GM10248 (cell line): ENCODE data around the gene PLCD1.
"Not testable (repeated sequence)": the region's sequence is repeated elsewhere in the genome, so short reads cannot be mapped to it uniquely, and the experiment has no call there.

ENCODE experiments used
- CTCF ChIA-PET: fragments of 300-600 bp; sonication (Branson Sonifier 250); formaldehyde crosslinking; extraction: SDS; loops from one replicate; lab custom pipeline; 2021; ENCODE audit warnings: antibody characterized with exemption; lab: Yijun Ruan, JAX
- POLR2A ChIA-PET: fragments of 350-650 bp; sonication (Branson Sonifier 250); formaldehyde crosslinking; extraction: SDS; loops from one replicate; lab custom pipeline; 2020; ENCODE audit warnings: antibody characterized with exemption; lab: Yijun Ruan, JAX
- DNase-seq: peaks from one replicate; pipeline ENCODE4 v3.0.0; 2012; ENCODE audit errors: extremely low spot score
- TF ChIP-seq, protein P1 (sequence below): IDR thresholded peaks from 2 replicates; pipeline ENCODE4 v1.5.1; 2012; ENCODE audit warnings: mild to moderate bottlenecking, low read depth; ENCODE audit errors: extremely low read depth, missing control alignments, control extremely low read depth

PLCD1 gene

DNA sequence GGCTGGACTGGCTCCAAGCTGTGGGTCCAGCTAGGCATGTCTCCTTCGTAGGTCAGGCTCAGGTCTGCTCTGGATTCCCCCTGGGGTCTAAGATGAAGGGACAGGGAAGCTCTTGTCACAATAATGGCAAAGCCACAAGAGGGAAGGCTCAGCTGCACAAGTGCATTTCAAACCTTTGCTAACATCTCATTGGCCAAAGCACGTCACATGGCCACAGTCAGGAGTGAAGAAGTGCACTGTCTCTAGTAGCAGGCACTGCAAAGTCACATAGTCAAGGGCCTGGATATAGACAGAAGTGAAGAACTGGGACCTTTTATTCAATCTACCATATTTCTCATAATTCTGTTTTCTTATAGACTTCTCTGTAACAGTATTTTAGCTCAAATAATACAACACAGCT, 29.7 kb upstream of the PLCD1 start:
- ChIA-PET POLR2A (no interaction called here), CTCF (no interaction called here)
- TF ChIP-seq, protein P1, sequence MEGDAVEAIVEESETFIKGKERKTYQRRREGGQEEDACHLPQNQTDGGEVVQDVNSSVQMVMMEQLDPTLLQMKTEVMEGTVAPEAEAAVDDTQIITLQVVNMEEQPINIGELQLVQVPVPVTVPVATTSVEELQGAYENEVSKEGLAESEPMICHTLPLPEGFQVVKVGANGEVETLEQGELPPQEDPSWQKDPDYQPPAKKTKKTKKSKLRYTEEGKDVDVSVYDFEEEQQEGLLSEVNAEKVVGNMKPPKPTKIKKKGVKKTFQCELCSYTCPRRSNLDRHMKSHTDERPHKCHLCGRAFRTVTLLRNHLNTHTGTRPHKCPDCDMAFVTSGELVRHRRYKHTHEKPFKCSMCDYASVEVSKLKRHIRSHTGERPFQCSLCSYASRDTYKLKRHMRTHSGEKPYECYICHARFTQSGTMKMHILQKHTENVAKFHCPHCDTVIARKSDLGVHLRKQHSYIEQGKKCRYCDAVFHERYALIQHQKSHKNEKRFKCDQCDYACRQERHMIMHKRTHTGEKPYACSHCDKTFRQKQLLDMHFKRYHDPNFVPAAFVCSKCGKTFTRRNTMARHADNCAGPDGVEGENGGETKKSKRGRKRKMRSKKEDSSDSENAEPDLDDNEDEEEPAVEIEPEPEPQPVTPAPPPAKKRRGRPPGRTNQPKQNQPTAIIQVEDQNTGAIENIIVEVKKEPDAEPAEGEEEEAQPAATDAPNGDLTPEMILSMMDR: no peak
- DNase-seq: no peak

- TF ChIP-seq, protein P1: no peak
- ChIA-PET CTCF (interaction anchor here (2.1 kb wide), 1 partner anchor 58 kb away, joined by 6 read pairs; no protein-coding TSS in a partner anchor), POLR2A (no interaction called here)
- no peak for DNase-seq
Measured at GRCh38 chr3:38054499-38055001, 25.1 kb upstream of the PLCD1 start.

DNA sequence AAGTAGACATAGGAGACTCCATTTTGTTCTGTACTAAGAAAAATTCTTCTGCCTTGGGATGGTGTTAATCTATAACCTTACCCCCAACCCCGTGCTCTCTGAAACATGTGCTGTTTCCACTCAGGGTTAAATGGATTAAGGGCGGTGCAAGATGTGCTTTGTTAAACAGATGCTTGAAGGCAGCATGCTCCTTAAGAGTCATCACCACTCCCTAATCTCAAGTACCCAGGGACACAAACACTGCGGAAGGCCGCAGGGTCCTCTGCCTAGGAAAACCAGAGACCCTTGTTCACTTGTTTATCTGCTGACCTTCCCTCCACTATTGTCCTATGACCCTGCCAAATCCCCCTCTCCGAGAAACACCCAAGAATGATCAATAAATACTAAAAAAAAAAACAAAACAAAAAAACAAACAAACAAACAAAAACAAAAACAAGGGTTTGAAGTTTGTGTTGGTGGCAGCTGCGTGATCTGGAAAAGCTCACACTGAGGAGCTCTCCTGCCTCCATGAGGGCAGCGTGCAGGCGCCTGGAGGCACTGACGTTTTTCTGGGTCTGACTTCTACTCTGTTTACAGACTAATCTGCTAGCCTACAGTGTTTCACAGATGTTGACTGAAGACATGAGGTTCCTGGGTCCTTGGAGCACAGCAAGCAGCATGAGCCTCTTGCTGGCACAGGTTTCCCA, 24.5 kb upstream of the PLCD1 start:
- CTCF ChIA-PET: interaction anchor here (2.1 kb wide), 1 partner anchor 57 kb away, joined by 6 read pairs; no protein-coding TSS in a partner anchor
- POLR2A ChIA-PET, DNase-seq: not testable (repeated sequence)

DNA sequence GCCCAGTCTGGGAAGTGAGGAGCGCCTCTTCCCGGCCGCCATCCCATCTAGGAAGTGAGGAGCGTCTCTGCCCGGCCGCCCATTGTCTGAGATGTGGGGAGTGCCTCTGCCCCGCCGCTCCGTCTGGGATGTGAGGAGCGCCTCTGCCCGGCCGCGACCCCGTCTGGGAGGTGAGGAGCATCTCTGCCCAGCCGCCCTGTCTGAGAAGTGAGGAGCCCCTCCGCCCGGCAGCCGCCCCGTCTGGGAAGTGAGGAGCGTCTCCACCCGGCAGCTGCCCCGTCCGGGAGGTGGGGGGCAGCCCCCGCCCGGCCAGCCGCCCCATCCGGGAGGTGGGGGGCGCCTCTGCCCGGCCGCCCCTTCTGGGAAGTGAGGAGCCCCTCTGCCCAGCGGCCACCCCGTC, 23.8 kb upstream of the PLCD1 start:
- DNase-seq, POLR2A ChIA-PET: not testable (repeated sequence)
- CTCF ChIA-PET: interaction anchor here (2.1 kb wide), 1 partner anchor 56 kb away, joined by 6 read pairs; no protein-coding TSS in a partner anchor

DNA sequence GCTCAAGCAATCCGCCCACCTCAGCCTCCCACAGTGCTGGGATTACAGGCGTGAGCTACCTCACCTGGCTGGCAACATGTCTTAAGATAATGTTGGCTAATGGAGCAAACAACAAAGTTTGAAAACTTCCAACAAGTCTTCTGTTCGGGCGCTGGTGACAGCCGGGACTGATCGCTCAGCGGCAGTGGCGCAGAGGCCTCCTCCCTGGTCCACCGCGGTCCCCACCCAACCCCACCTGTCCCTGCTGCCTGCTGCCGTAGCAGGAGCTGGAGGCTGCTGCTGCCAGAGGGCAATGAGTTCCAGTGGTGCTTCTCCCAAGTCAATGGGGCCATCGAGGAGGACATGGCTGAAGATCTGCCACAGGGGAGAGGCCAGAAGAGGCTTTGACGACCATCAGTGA, 21.7 kb upstream of the PLCD1 start:
- TF ChIP-seq, protein P1: no peak
- ChIA-PET POLR2A (no interaction called here), CTCF (no interaction called here)
- DNase-seq: no peak

DNA sequence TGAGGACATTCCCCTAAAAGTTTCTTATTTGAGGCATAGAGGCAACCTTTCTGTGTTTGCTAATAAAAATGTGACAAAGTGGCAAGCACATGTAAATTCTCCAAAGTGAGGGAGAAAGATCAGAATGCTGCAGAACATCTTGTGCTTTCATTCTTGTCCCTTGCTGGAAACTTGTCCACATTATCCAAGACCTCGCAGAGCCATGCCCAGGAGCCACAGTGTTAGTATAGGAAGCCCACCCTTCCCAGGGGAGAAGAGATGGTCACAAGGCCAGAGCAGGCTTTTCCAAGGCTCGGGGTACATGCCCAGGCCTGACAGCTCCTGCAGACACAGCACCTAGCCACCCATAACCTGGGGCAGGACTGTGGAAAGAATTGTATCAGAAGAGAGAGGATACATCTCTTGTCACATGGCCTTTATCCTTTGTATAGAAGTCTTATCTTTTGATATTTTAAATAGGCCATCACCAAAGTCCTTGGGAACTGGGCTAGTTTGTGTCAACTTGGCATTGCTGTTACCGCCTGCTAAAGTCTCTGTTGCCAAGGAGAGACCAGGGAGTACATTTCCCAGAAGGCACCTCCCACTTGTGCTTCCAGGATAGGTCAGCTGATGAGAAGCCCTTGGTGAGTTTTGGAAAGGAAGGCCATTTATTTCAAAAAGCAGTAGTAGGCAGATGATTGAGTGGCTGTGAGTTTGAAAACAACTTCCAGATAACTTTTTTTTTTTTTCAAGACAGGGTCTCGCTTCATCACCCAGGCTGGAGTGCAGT, 20.1 kb upstream of the PLCD1 start:
- TF ChIP-seq, protein P1: no peak
- CTCF ChIA-PET: no interaction called here
- no peak for DNase-seq
- POLR2A ChIA-PET: interaction anchor here (0.6 kb wide), 1 partner anchor 11 kb away, joined by 3 read pairs; the partner anchor contains the start of gene DLEC1

DNA sequence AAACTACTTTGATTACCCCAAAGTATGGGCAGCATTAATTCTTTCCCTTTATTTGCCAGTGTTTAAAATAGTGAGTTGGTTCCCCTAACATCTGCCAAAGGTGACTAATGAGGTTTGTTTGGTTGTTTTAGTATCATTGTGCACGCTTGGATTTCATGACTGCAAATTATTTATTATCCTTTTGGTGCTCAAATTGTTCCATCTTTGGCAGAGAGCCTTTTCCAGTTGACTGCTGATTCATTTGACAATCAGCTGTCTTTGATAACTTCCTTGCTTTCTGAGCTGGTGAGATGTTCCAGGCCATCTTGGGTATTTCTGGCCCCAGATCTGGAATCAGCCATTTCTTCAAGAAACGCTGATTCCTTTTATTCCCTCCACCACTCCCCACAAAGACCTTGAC, 18.5 kb upstream of the PLCD1 start:
- TF ChIP-seq, protein P1: no peak
- no peak for DNase-seq
- ChIA-PET CTCF (no interaction called here), POLR2A (no interaction called here)
